ENCODE data around the gene TIMM44. TPM values are rescaled to one million over a fixed set of nuclear protein-coding genes. Genes with fewer than 3 reads are reported as not detected.

The TIMM44 gene
- total RNA-seq, 1 experiment from 2014 or later = 153 TPM

- no peaks in the 10 kb centered on the region for H3K4me1 ChIP-seq (ENCODE audit: insufficient read depth, low read length, poor library complexity, severe bottlenecking)
- intact Hi-C loops (cut with micrococcal nuclease; ENCODE audit: unreplicated experiment) = no loop called here
- peaks cover 33% of the 10 kb centered on the region for H3K36me3 ChIP-seq (ENCODE audit: insufficient read depth, low read length, poor library complexity, severe bottlenecking)
- ChIA-PET POLR2A (ENCODE audit: low non-redundant PET) (no interaction called here), CTCF (no interaction called here)
- no peaks in the 10 kb centered on the region for H3K27me3 ChIP-seq (replicated peaks; ENCODE audit: insufficient read depth, low read depth, low read length, poor library complexity)
- BruUV-seq (replicated peaks) = no TSS peak
- no peak for TF ChIP-seq EZH2 (IDR thresholded peaks at IDR 0.05; ENCODE audit: borderline replicate concordance, low read depth, low read length, poor library complexity, severe bottlenecking)
- no peak for TF ChIP-seq CTCF (conservative IDR thresholded peaks at IDR 0.05; ENCODE audit: low read depth, low read length)
- no peak overlapping the region for H3K4me3 ChIP-seq (ENCODE audit: low read depth, low read length, poor library complexity, severe bottlenecking)
- no peak overlapping the region for H3K27ac ChIP-seq (ENCODE audit: low read depth, low read length, poor library complexity, severe bottlenecking)
- H3K9me3 ChIP-seq (ENCODE audit: low read depth, low read length, poor library complexity, severe bottlenecking) = no peaks in the 10 kb centered on the region
- DNase-seq (ENCODE audit: low spot score) = no peak
These were observed 15.7 kb upstream of the TIMM44 start for GRCh38 chr19:7959211-7959610.

GRCh38 chr19:7955696-7956095, 12.2 kb upstream of the TIMM44 start:
- intact Hi-C loops (cut with micrococcal nuclease; ENCODE audit: unreplicated experiment) = no loop called here
- CTCF ChIA-PET = no interaction called here
- H3K27ac ChIP-seq (ENCODE audit: low read depth, low read length, poor library complexity, severe bottlenecking) = no peak overlapping the region

GRCh38 chr19:7953576-7953975, 10.1 kb upstream of the TIMM44 start:
- DNase-seq (ENCODE audit: low spot score) = no peak
- BruUV-seq (replicated peaks) = no TSS peak
- Histone ChIP-seq H3K4me1 (ENCODE audit: insufficient read depth, low read length, poor library complexity, severe bottlenecking) (no peaks in the 10 kb centered on the region), H3K27me3 (replicated peaks; ENCODE audit: insufficient read depth, low read depth, low read length, poor library complexity) (no peaks in the 10 kb centered on the region), H3K4me3 (ENCODE audit: low read depth, low read length, poor library complexity, severe bottlenecking) (no peak overlapping the region), H3K36me3 (ENCODE audit: insufficient read depth, low read length, poor library complexity, severe bottlenecking) (no peaks in the 10 kb centered on the region), H3K9me3 (ENCODE audit: low read depth, low read length, poor library complexity, severe bottlenecking) (no peaks in the 10 kb centered on the region), H3K27ac (ENCODE audit: low read depth, low read length, poor library complexity, severe bottlenecking) (no peak overlapping the region)
- intact Hi-C loops (cut with micrococcal nuclease; ENCODE audit: unreplicated experiment) = no loop called here
- ChIA-PET CTCF (no interaction called here), POLR2A (ENCODE audit: low non-redundant PET) (interaction anchor here (0.6 kb wide), 1 partner anchor 25 kb away, joined by 3 read pairs; no protein-coding TSS in a partner anchor)
- no peak for TF ChIP-seq EZH2 (IDR thresholded peaks at IDR 0.05; ENCODE audit: borderline replicate concordance, low read depth, low read length, poor library complexity, severe bottlenecking)
- no peak for TF ChIP-seq CTCF (conservative IDR thresholded peaks at IDR 0.05; ENCODE audit: low read depth, low read length)

More at GRCh38 chr19:7955696-7956095, 12.2 kb upstream of the TIMM44 start:
- Histone ChIP-seq H3K36me3 (ENCODE audit: insufficient read depth, low read length, poor library complexity, severe bottlenecking) (peaks cover 7% of the 10 kb centered on the region), H3K9me3 (ENCODE audit: low read depth, low read length, poor library complexity, severe bottlenecking) (no peaks in the 10 kb centered on the region), H3K4me1 (ENCODE audit: insufficient read depth, low read length, poor library complexity, severe bottlenecking) (no peaks in the 10 kb centered on the region), H3K27me3 (replicated peaks; ENCODE audit: insufficient read depth, low read depth, low read length, poor library complexity) (no peaks in the 10 kb centered on the region), H3K4me3 (ENCODE audit: low read depth, low read length, poor library complexity, severe bottlenecking) (no peak overlapping the region)
- BruUV-seq (replicated peaks) = no TSS peak
- DNase-seq (ENCODE audit: low spot score) = no peak
- POLR2A ChIA-PET (ENCODE audit: low non-redundant PET) = no interaction called here
- no peak for TF ChIP-seq EZH2 (IDR thresholded peaks at IDR 0.05; ENCODE audit: borderline replicate concordance, low read depth, low read length, poor library complexity, severe bottlenecking)
- no peak for TF ChIP-seq CTCF (conservative IDR thresholded peaks at IDR 0.05; ENCODE audit: low read depth, low read length)

Data from A673 (cell line).